Caco-2 (cell line): ENCODE measurements around the gene SOX30. TPM values are rescaled to one million over a fixed set of nuclear protein-coding genes. Genes with fewer than 3 reads are reported as not detected.

Experiments
- BruUV-seq: library from RNA; stranded (reverse); fragments of 400-500 nt; replicated peaks from 2 replicates; lab custom pipeline; 2021; lab: Mats Ljungman, UMichigan
- CTCF ChIA-PET: fragments of 300-600 bp; sonication (Branson Sonifier 250); formaldehyde crosslinking; loops from one replicate; lab custom pipeline; 2022; ENCODE audit warnings: antibody characterized with exemption; lab: Charles Lee
- POLR2A ChIA-PET: fragments of 300-600 bp; sonication (Branson Sonifier 250); formaldehyde crosslinking; loops from one replicate; lab custom pipeline; 2022; ENCODE audit warnings: antibody characterized with exemption; lab: Charles Lee
- DNase-seq, 2 experiments: peaks; one replicate each; pipeline versions ENCODE4 v3.0.0 to v3.0.0-alpha.2; 2020 to 2022
- H3K27me3 ChIP-seq: replicated peaks from 2 replicates; pipeline ENCODE4 v1.6.0; 2011; ENCODE audit warnings: low read length; ENCODE audit not compliant: control insufficient read depth, insufficient read depth
- H3K36me3 ChIP-seq: 2 replicates; pipeline ENCODE4 v1.5.1; 2011; ENCODE audit warnings: low read length; ENCODE audit not compliant: control insufficient read depth, insufficient read depth
- H3K4me1 ChIP-seq: fragments of 250-450 bp; sonication (Bioruptor Pico); 2 replicates; pipeline ENCODE4 v1.5.1; 2020; ENCODE audit warnings: mild to moderate bottlenecking
- H3K4me3 ChIP-seq: 2 replicates; pipeline ENCODE4 v1.5.1; 2011; ENCODE audit warnings: low read depth, mild to moderate bottlenecking, control low read depth, low read length
- H3K9me3 ChIP-seq: fragments of 250-450 bp; sonication (Bioruptor Pico); 2 replicates; pipeline ENCODE4 v1.5.1; 2020; ENCODE audit warnings: mild to moderate bottlenecking, moderate library complexity
- H3K27ac Mint-ChIP-seq: one replicate; pipeline ENCODE4 v1.8.0; 2022; ENCODE audit warnings: mixed read lengths; ENCODE audit not compliant: unreplicated experiment
- H3K27me3 Mint-ChIP-seq: one replicate; pipeline ENCODE4 v1.8.0; 2022; ENCODE audit warnings: mixed read lengths; ENCODE audit not compliant: insufficient read depth, unreplicated experiment
- H3K36me3 Mint-ChIP-seq: one replicate; pipeline ENCODE4 v1.8.0; 2022; ENCODE audit warnings: mild to moderate bottlenecking, mixed read lengths; ENCODE audit not compliant: insufficient read depth, unreplicated experiment
- H3K4me1 Mint-ChIP-seq: one replicate; pipeline ENCODE4 v1.8.0; 2022; ENCODE audit warnings: low read depth, mixed read lengths; ENCODE audit not compliant: unreplicated experiment
- H3K4me3 Mint-ChIP-seq: one replicate; pipeline ENCODE4 v1.8.0; 2022; ENCODE audit warnings: mild to moderate bottlenecking, moderate library complexity, mixed read lengths; ENCODE audit not compliant: unreplicated experiment
- H3K9me3 Mint-ChIP-seq: one replicate; pipeline ENCODE4 v1.8.0; 2022; ENCODE audit warnings: mixed read lengths; ENCODE audit not compliant: unreplicated experiment
- CTCF ChIP-seq, 2 experiments: fragments of 200-600 bp in 1 of 2; IDR thresholded peaks; 1 replicate in 1 of 2; 2 replicates in 1 of 2; pipeline versions ENCODE4 v1.5.1 to v1.8.0; 2011 to 2022; ENCODE audit warnings: antibody characterized with exemption in 1 of 2, control low read depth in 1 of 2, inconsistent platforms in 1 of 2, low read depth in 1 of 2, low read length in 1 of 2, mild to moderate bottlenecking in 1 of 2, moderate library complexity in 1 of 2; ENCODE audit not compliant: insufficient read depth in 1 of 2, severe bottlenecking in 1 of 2, unreplicated experiment in 1 of 2
- intact Hi-C: fragments of 100-400 bp; cut with micrococcal nuclease; formaldehyde crosslinking; loops from one replicate; pipeline ENCODE4 v1.10.0; 2022; ENCODE audit not compliant: unreplicated experiment
- total RNA-seq: library from RNA; stranded (reverse); gene quantifications from 2 replicates; pipeline ENCODE4 v1.2.3, GENCODE V29; 2022

SOX30 gene
- total RNA-seq, 1 experiment from 2014 or later, result 2.9 TPM

- peaks cover 22% of the 10 kb centered on the region for H3K4me1 ChIP-seq
- intact Hi-C loops, result loop anchor here (5.0 kb wide), 2 partner anchors 236 to 301 kb away; no protein-coding TSS in a partner anchor
- no TSS peak for BruUV-seq
- Mint-ChIP-seq H3K36me3 (peaks cover 22% of the 10 kb centered on the region), H3K4me1 (peaks cover 21% of the 10 kb centered on the region), H3K9me3 (peaks cover 9% of the 10 kb centered on the region), H3K27ac (no peak overlapping the region), H3K27me3 (no peaks in the 10 kb centered on the region), H3K4me3 (no peak overlapping the region)
- ChIA-PET CTCF (interaction anchor here (0.6 to 1.4 kb wide), 8 partner anchors 12 to 75 kb away, joined by 3 to 13 read pairs (median 4); partner anchors contain the start of genes LSM11, SOX30 and THG1L), POLR2A (no interaction called here)
- no peaks in the 10 kb centered on the region for H3K36me3 ChIP-seq
- no peak for DNase-seq
- TF ChIP-seq CTCF (IDR thresholded peaks at IDR 0.05; ENCODE audit: insufficient read depth in 1 of 2, low read depth in 1 of 2, low read length in 1 of 2, severe bottlenecking in 1 of 2, unreplicated experiment in 1 of 2), result no peak
- H3K27me3 ChIP-seq, result no peaks in the 10 kb centered on the region
- H3K4me3 ChIP-seq, result no peak overlapping the region
- H3K9me3 ChIP-seq, result peaks cover 12% of the 10 kb centered on the region
These were observed 16.1 kb upstream of the SOX30 start for GRCh38 chr5:157668356-157668755.

GRCh38 chr5:157665467-157666070, 13.3 kb upstream of the SOX30 start:
- Mint-ChIP-seq H3K27me3 (no peaks in the 10 kb centered on the region), H3K27ac (peak overlapping the region; percentile 1), H3K4me1 (peaks cover 23% of the 10 kb centered on the region), H3K9me3 (no peaks in the 10 kb centered on the region), H3K36me3 (peaks cover 10% of the 10 kb centered on the region), H3K4me3 (no peak overlapping the region)
- DNase-seq, result no peak
- no peak for TF ChIP-seq CTCF (IDR thresholded peaks at IDR 0.05; ENCODE audit: insufficient read depth in 1 of 2, low read depth in 1 of 2, low read length in 1 of 2, severe bottlenecking in 1 of 2, unreplicated experiment in 1 of 2)
- no peaks in the 10 kb centered on the region for H3K27me3 ChIP-seq
- ChIA-PET POLR2A (no interaction called here), CTCF (no interaction called here)
- BruUV-seq, result no TSS peak
- H3K4me1 ChIP-seq, result peaks cover 21% of the 10 kb centered on the region
- no peaks in the 10 kb centered on the region for H3K36me3 ChIP-seq
- 0 out of 2 replicates have a peak, but pooled peaks cover 4% of the 10 kb centered on the region for H3K9me3 ChIP-seq
- H3K4me3 ChIP-seq, result no peak overlapping the region
- intact Hi-C loops, result loop anchor here (5.0 kb wide), 2 partner anchors 233 to 298 kb away; no protein-coding TSS in a partner anchor

GRCh38 chr5:157659868-157660660, 7.8 kb upstream of the SOX30 start:
- POLR2A ChIA-PET, result no interaction called here
- CTCF ChIA-PET, result no interaction called here
- Mint-ChIP-seq H3K36me3 (no peaks in the 10 kb centered on the region), H3K4me3 (no peak overlapping the region), H3K9me3 (no peaks in the 10 kb centered on the region), H3K27ac (no peak overlapping the region), H3K4me1 (peaks cover 14% of the 10 kb centered on the region), H3K27me3 (no peaks in the 10 kb centered on the region)
- H3K36me3 ChIP-seq, result no peaks in the 10 kb centered on the region
- DNase-seq, result no peak
- BruUV-seq, result no TSS peak
- no peaks in the 10 kb centered on the region for H3K27me3 ChIP-seq
- H3K4me1 ChIP-seq, result peaks cover 14% of the 10 kb centered on the region; the same call in 1 of the 2 replicates
- 0 out of 2 replicates have a peak, but pooled peaks cover 4% of the 10 kb centered on the region for H3K9me3 ChIP-seq
- no peak overlapping the region for H3K4me3 ChIP-seq
- TF ChIP-seq CTCF (IDR thresholded peaks at IDR 0.05; ENCODE audit: insufficient read depth in 1 of 2, low read depth in 1 of 2, low read length in 1 of 2, severe bottlenecking in 1 of 2, unreplicated experiment in 1 of 2), result no peak
- intact Hi-C loops, result no loop called here
